Measurements from ENCODE around the gene PAQR6. TPM values are rescaled to one million over a fixed set of nuclear protein-coding genes. Genes with fewer than 3 reads are reported as not detected.

The PAQR6 gene
- total and polyA plus RNA-seq, 2 of the 8 experiments (the other 6 are each of a cell fraction or from before 2014, with no cell fraction given), result 7.1 to 11.3 TPM

- no peak for TF ChIP-seq CHD7 (IDR thresholded peaks at IDR 0.05; ENCODE audit: insufficient replicate concordance, low read length)
- TF ChIP-seq SP1 (IDR thresholded peaks at IDR 0.05; ENCODE audit: low read depth, low read length), result no peak
- no peak for TF ChIP-seq ATF2 (IDR thresholded peaks at IDR 0.05; ENCODE audit: low read length)
- TF ChIP-seq KDM5A (IDR thresholded peaks at IDR 0.05; ENCODE audit: low read length), result no peak
- no peak for TF ChIP-seq SIRT6 (IDR thresholded peaks at IDR 0.05; ENCODE audit: low read length)
- TF ChIP-seq YY1 (IDR thresholded peaks at IDR 0.05; ENCODE audit: low read depth, low read length), result no peak
- no peak for TF ChIP-seq TAF7 (optimal IDR thresholded peaks at IDR 0.05; ENCODE audit: borderline replicate concordance, low read depth, low read length)
- no peak for TF ChIP-seq CREB1 (IDR thresholded peaks at IDR 0.05)
- TF ChIP-seq FOSL1 (IDR thresholded peaks at IDR 0.05; ENCODE audit: insufficient read depth, low read depth, low read length), result no peak
- peak in 1 of 2 experiments; percentile 21; a peak in 1 of 4 replicates for TF ChIP-seq SIN3A (conservative IDR thresholded peaks at IDR 0.05 in 1 of 2, IDR thresholded peaks at IDR 0.05 in 1 of 2; ENCODE audit: low read depth in 1 of 2, low read length in 2 of 2)
- TF ChIP-seq GABPA (IDR thresholded peaks at IDR 0.05; ENCODE audit: borderline replicate concordance, insufficient read depth, low read length), result no peak
Observed at GRCh38 chr1:156194300-156194652, 53.6 kb downstream of the PAQR6 start (continued).
